HepG2 (cell line): Measurements from ENCODE around the gene PACS2.

Source experiments
- ARNT ChIP-seq: fragments of 450-650 bp; IDR thresholded peaks from 2 replicates; pipeline ENCODE4 v1.6.1; 2017
- DR1 ChIP-seq: sonication (generic); formaldehyde crosslinking; IDR thresholded peaks from 2 replicates; pipeline ENCODE4 v1.8.0; 2021; ENCODE audit warnings: mild to moderate bottlenecking, missing genetic modification reagents, inconsistent platforms
- HNRNPLL ChIP-seq: fragments of 200-400 bp; formaldehyde crosslinking; IDR thresholded peaks from 2 replicates; pipeline ENCODE4 v1.6.1; 2017; ENCODE audit warnings: mild to moderate bottlenecking, low read depth, low read length; ENCODE audit not compliant: poor library complexity, severe bottlenecking
- NCOR1 ChIP-seq: fragments of 200-600 bp; sonication (generic); IDR thresholded peaks from 2 replicates; pipeline ENCODE4 v1.7.0; 2017; ENCODE audit warnings: antibody characterized with exemption, low read length, borderline replicate concordance
- RAD21 ChIP-seq: fragments of 450-650 bp; formaldehyde crosslinking; IDR thresholded peaks from 2 replicates; pipeline ENCODE4 v1.5.0; 2020; ENCODE audit warnings: mild to moderate bottlenecking
- SETDB1 ChIP-seq: sonication (generic); formaldehyde crosslinking; IDR thresholded peaks from 2 replicates; pipeline ENCODE4 v1.5.1; 2020; ENCODE audit warnings: missing genetic modification reagents, mild to moderate bottlenecking, borderline replicate concordance
- YY1 ChIP-seq: IDR thresholded peaks from 2 replicates; pipeline ENCODE4 v1.6.1; 2011; ENCODE audit warnings: low read length, low read depth, moderate library complexity, mild to moderate bottlenecking; ENCODE audit not compliant: insufficient read depth, insufficient replicate concordance
- ZFX ChIP-seq: sonication (generic); formaldehyde crosslinking; IDR thresholded peaks from 2 replicates; pipeline ENCODE4 v1.4.0; 2020; ENCODE audit warnings: mild to moderate bottlenecking, low read depth, missing genetic modification reagents, moderate library complexity
- ZNF720 ChIP-seq: sonication (generic); formaldehyde crosslinking; IDR thresholded peaks from 2 replicates; pipeline ENCODE4 v1.4.0; 2020; ENCODE audit warnings: missing genetic modification reagents

GRCh38 chr14:105312973-105313372 lies 1.6 kb upstream of the PACS2 start:
- TF ChIP-seq YY1 (no peak), DR1 (CRISPR knock-in tag) (no peak), ZFX (no peak), SETDB1 (CRISPR knock-in tag) (no peak), NCOR1 (no peak), ZNF720 (CRISPR knock-in tag) (no peak), ARNT (no peak), HNRNPLL (no peak), RAD21 (no peak)
